Neural cell (in vitro differentiated cells): ENCODE measurements around the gene HOXC13.

Source experiments
- EZH2 ChIP-seq: fragments of 200-600, 300-800 bp; shearing (Covaris generic), sonication (generic); IDR thresholded peaks from 2 replicates; pipeline ENCODE4 v1.6.1; 2014; ENCODE audit warnings: antibody characterized with exemption, low read length, borderline replicate concordance, mild to moderate bottlenecking; ENCODE audit not compliant: insufficient read depth, poor library complexity, severe bottlenecking
- RAD21 ChIP-seq: fragments of 450-650 bp; conservative IDR thresholded peaks from 2 replicates; pipeline ENCODE4 v1.6.1; 2014; ENCODE audit warnings: antibody characterized with exemption, mild to moderate bottlenecking, moderate library complexity
- TAF1 ChIP-seq: IDR thresholded peaks from 2 replicates; pipeline ENCODE4 v1.6.1; 2012; ENCODE audit warnings: low read depth
- TF ChIP-seq, protein P1 (sequence below): fragments of 450-650 bp; IDR thresholded peaks from 2 replicates; pipeline ENCODE4 v1.5.1; 2014; ENCODE audit warnings: antibody characterized with exemption, mild to moderate bottlenecking, moderate library complexity; ENCODE audit not compliant: poor library complexity, severe bottlenecking
- TF ChIP-seq, protein P2 (sequence below): IDR thresholded peaks from 2 replicates; pipeline ENCODE4 v1.6.1; 2012; ENCODE audit warnings: borderline replicate concordance

GRCh38 chr12:53899230-53899629 is 39.4 kb upstream of the HOXC13 start:
- TF ChIP-seq, protein P1, sequence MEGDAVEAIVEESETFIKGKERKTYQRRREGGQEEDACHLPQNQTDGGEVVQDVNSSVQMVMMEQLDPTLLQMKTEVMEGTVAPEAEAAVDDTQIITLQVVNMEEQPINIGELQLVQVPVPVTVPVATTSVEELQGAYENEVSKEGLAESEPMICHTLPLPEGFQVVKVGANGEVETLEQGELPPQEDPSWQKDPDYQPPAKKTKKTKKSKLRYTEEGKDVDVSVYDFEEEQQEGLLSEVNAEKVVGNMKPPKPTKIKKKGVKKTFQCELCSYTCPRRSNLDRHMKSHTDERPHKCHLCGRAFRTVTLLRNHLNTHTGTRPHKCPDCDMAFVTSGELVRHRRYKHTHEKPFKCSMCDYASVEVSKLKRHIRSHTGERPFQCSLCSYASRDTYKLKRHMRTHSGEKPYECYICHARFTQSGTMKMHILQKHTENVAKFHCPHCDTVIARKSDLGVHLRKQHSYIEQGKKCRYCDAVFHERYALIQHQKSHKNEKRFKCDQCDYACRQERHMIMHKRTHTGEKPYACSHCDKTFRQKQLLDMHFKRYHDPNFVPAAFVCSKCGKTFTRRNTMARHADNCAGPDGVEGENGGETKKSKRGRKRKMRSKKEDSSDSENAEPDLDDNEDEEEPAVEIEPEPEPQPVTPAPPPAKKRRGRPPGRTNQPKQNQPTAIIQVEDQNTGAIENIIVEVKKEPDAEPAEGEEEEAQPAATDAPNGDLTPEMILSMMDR, result no peak
- no peak for TF ChIP-seq EZH2
- TF ChIP-seq, protein P2, sequence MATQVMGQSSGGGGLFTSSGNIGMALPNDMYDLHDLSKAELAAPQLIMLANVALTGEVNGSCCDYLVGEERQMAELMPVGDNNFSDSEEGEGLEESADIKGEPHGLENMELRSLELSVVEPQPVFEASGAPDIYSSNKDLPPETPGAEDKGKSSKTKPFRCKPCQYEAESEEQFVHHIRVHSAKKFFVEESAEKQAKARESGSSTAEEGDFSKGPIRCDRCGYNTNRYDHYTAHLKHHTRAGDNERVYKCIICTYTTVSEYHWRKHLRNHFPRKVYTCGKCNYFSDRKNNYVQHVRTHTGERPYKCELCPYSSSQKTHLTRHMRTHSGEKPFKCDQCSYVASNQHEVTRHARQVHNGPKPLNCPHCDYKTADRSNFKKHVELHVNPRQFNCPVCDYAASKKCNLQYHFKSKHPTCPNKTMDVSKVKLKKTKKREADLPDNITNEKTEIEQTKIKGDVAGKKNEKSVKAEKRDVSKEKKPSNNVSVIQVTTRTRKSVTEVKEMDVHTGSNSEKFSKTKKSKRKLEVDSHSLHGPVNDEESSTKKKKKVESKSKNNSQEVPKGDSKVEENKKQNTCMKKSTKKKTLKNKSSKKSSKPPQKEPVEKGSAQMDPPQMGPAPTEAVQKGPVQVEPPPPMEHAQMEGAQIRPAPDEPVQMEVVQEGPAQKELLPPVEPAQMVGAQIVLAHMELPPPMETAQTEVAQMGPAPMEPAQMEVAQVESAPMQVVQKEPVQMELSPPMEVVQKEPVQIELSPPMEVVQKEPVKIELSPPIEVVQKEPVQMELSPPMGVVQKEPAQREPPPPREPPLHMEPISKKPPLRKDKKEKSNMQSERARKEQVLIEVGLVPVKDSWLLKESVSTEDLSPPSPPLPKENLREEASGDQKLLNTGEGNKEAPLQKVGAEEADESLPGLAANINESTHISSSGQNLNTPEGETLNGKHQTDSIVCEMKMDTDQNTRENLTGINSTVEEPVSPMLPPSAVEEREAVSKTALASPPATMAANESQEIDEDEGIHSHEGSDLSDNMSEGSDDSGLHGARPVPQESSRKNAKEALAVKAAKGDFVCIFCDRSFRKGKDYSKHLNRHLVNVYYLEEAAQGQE, result no peak
- no peak for TF ChIP-seq RAD21
- TF ChIP-seq TAF1, result no peak
